ENCODE measurements around the gene ARID5A.

The ARID5A gene

GRCh38 chr2:96558485-96558884 is 21.9 kb downstream of the ARID5A start:
- no peak for DNase-seq

- no peak for DNase-seq
Observed at GRCh38 chr2:96564026-96564425, 27.5 kb downstream of the ARID5A start.

- DNase-seq: no peak
Observed at GRCh38 chr2:96564563-96564962, 28.0 kb downstream of the ARID5A start.

GRCh38 chr2:96565111-96565510 is 28.6 kb downstream of the ARID5A start:
- no peak for DNase-seq

- DNase-seq: no peak
Observed at GRCh38 chr2:96568094-96568493, 31.5 kb downstream of the ARID5A start.

GRCh38 chr2:96574364-96574763 is 37.8 kb downstream of the ARID5A start:
- DNase-seq: no peak

- no peak for DNase-seq
Observed at GRCh38 chr2:96575785-96576456, 39.4 kb downstream of the ARID5A start.

- DNase-seq: no peak
Observed at GRCh38 chr2:96577501-96577900, 40.9 kb downstream of the ARID5A start.

GRCh38 chr2:96578731-96579130 is 42.2 kb downstream of the ARID5A start:
- DNase-seq: no peak

- no peak for DNase-seq
Observed at GRCh38 chr2:96579422-96579821, 42.9 kb downstream of the ARID5A start.

- no peak for DNase-seq
Observed at GRCh38 chr2:96580771-96581170, 44.2 kb downstream of the ARID5A start.

GRCh38 chr2:96584017-96584416 is 47.5 kb downstream of the ARID5A start:
- no peak for DNase-seq

- DNase-seq: no peak
Observed at GRCh38 chr2:96587843-96588242, 51.3 kb downstream of the ARID5A start.

GRCh38 chr2:96591054-96591453 is 54.5 kb downstream of the ARID5A start:
- no peak for DNase-seq

- DNase-seq: no peak
Observed at GRCh38 chr2:96591494-96591893, 54.9 kb downstream of the ARID5A start.

GRCh38 chr2:96594282-96594681 is 57.7 kb downstream of the ARID5A start:
- no peak for DNase-seq

- DNase-seq: no peak
Observed at GRCh38 chr2:96594691-96595152, 58.2 kb downstream of the ARID5A start.

GRCh38 chr2:96596596-96596995 is 60.0 kb downstream of the ARID5A start:
- no peak for DNase-seq

GRCh38 chr2:96599941-96600340 is 63.4 kb downstream of the ARID5A start:
- no peak for DNase-seq

- no peak for DNase-seq
Observed at GRCh38 chr2:96601382-96602292, 65.1 kb downstream of the ARID5A start.
